ENCODE results near the gene AGFG2. TPM values are rescaled to one million over a fixed set of nuclear protein-coding genes. Genes with fewer than 3 reads are reported as not detected.

The AGFG2 gene
- total and polyA plus RNA-seq, 2 of the 13 experiments (the other 11 are each of a cell fraction or from before 2014, with no cell fraction given): 125 to 132 TPM

- TF ChIP-seq HMGXB3 (CRISPR knock-in tag; IDR thresholded peaks at IDR 0.05; ENCODE audit: borderline replicate concordance) (peak; percentile 37; the same call in 1 of the 2 replicates), ZNF468 (CRISPR knock-in tag; IDR thresholded peaks at IDR 0.05) (0 out of 2 replicates have a peak, but pooled peaks have one; percentile 31), IKZF4 (CRISPR knock-in tag; IDR thresholded peaks at IDR 0.05; ENCODE audit: borderline replicate concordance, low read depth, not compliant biosample characterization) (peak; percentile 36), POGZ (CRISPR knock-in tag; IDR thresholded peaks at IDR 0.05) (peak; percentile 44; the same call in 1 of the 2 replicates), PHF21A (CRISPR knock-in tag; IDR thresholded peaks at IDR 0.05) (0 out of 2 replicates have a peak, but pooled peaks have one; percentile 3), ZNF512B (CRISPR knock-in tag; IDR thresholded peaks at IDR 0.05; ENCODE audit: borderline replicate concordance) (no peak), RFXAP (CRISPR knock-in tag; IDR thresholded peaks at IDR 0.05; ENCODE audit: borderline replicate concordance) (peak; percentile 45; the same call in 1 of the 2 replicates), POLR2A (IDR thresholded peaks at IDR 0.05; ENCODE audit: insufficient read depth in 1 of 2, low read depth in 2 of 2, low read length in 2 of 2) (peak in 1 of 2 experiments; percentile 64; a peak in 2 of 4 replicates), ZNF749 (CRISPR knock-in tag; IDR thresholded peaks at IDR 0.05; ENCODE audit: borderline replicate concordance) (0 out of 2 replicates have a peak, but pooled peaks have one; percentile 51), TGIF2 (CRISPR knock-in tag; IDR thresholded peaks at IDR 0.05) (peak; percentile 51; the same call in 1 of the 2 replicates), BORCS8-MEF2B (CRISPR knock-in tag; IDR thresholded peaks at IDR 0.05) (no peak), ZNF460 (CRISPR knock-in tag; IDR thresholded peaks at IDR 0.05; ENCODE audit: borderline replicate concordance) (no peak), ZNF597 (CRISPR knock-in tag; IDR thresholded peaks at IDR 0.05) (no peak), ARID2 (CRISPR knock-in tag; IDR thresholded peaks at IDR 0.05; ENCODE audit: borderline replicate concordance) (peak; percentile 80; the same call in 1 of the 2 replicates), NR2F6 (IDR thresholded peaks at IDR 0.05) (no peak), NR2F6 (CRISPR knock-in tag; IDR thresholded peaks at IDR 0.05) (0 out of 2 replicates have a peak, but pooled peaks have one; percentile 6), PTBP1 (IDR thresholded peaks at IDR 0.05; ENCODE audit: low read depth, low read length, poor library complexity, severe bottlenecking) (peak; percentile 92), AKAP8 (CRISPR knock-in tag; IDR thresholded peaks at IDR 0.05) (peak; percentile 100), KLF15 (CRISPR knock-in tag; IDR thresholded peaks at IDR 0.05; ENCODE audit: borderline replicate concordance) (0 out of 2 replicates have a peak, but pooled peaks have one; percentile 27), ZFP37 (CRISPR knock-in tag; IDR thresholded peaks at IDR 0.05; ENCODE audit: borderline replicate concordance) (no peak), POLR2AphosphoS5 (IDR thresholded peaks at IDR 0.05; ENCODE audit: low read depth, low read length) (peak; percentile 46; the same call in 1 of the 2 replicates)
Observed at GRCh38 chr7:100570954-100571828, 32.2 kb downstream of the AGFG2 start (continued).
